GM12878 (cell line): ENCODE results near the gene SLC25A28.

Source experiments
- SP1 ChIP-seq: IDR thresholded peaks from one replicate; pipeline ENCODE4 v1.6.1; 2011; ENCODE audit warnings: low read depth, low read length
- TF ChIP-seq, protein P1 (sequence below), 3 experiments: IDR thresholded peaks in 2 of 3; conservative IDR thresholded peaks in 1 of 3; 2 replicates each; pipeline ENCODE4 v1.5.1; 2011; ENCODE audit warnings: low read depth in 3 of 3, low read length in 3 of 3, mild to moderate bottlenecking in 3 of 3, control low read depth in 2 of 3, moderate library complexity in 2 of 3, inconsistent platforms in 1 of 3, mixed read lengths in 1 of 3; ENCODE audit not compliant: control insufficient read depth in 2 of 3, insufficient read depth in 1 of 3; ENCODE audit errors: extremely low read depth in 1 of 3

DNA sequence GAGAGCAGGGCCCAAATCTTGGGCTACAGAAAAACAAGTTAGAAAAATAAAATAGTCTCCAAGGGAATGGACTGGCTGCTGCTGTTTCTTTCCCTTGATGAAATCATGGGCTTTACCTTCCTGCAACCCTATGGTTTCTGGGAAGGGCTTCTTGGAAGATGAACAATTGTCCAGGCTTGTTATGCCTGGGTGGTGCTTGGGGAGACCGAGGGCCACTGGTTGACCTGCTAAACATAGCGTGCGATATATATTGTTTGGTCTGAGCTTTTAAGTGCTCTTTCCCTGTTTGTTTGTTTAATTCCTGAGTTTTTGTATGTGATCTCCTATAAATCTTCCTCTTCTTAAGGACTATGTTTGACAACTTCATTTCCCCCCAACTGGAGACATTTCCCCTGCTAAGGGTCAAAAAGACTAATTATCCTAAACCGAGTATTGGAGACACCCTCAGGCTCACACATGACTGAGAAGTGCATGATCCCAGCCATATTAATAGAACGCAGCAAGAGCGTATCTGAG is 37.9 kb downstream of the SLC25A28 start:
- TF ChIP-seq, protein P1, sequence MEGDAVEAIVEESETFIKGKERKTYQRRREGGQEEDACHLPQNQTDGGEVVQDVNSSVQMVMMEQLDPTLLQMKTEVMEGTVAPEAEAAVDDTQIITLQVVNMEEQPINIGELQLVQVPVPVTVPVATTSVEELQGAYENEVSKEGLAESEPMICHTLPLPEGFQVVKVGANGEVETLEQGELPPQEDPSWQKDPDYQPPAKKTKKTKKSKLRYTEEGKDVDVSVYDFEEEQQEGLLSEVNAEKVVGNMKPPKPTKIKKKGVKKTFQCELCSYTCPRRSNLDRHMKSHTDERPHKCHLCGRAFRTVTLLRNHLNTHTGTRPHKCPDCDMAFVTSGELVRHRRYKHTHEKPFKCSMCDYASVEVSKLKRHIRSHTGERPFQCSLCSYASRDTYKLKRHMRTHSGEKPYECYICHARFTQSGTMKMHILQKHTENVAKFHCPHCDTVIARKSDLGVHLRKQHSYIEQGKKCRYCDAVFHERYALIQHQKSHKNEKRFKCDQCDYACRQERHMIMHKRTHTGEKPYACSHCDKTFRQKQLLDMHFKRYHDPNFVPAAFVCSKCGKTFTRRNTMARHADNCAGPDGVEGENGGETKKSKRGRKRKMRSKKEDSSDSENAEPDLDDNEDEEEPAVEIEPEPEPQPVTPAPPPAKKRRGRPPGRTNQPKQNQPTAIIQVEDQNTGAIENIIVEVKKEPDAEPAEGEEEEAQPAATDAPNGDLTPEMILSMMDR (IDR thresholded peaks at IDR 0.05 in 2 of 3, conservative IDR thresholded peaks at IDR 0.05 in 1 of 3; ENCODE audit: control insufficient read depth in 2 of 3, extremely low read depth in 1 of 3, insufficient read depth in 1 of 3, low read depth in 3 of 3, low read length in 3 of 3): no peak
- TF ChIP-seq SP1: no peak
